Epithelial cell of proximal tubule (primary cell): Measurements from ENCODE around the gene CAPN15. TPM values are rescaled to one million over a fixed set of nuclear protein-coding genes. Genes with fewer than 3 reads are reported as not detected.
"Not testable (repeated sequence)": the region's sequence is repeated elsewhere in the genome, so short reads cannot be mapped to it uniquely, and the experiment has no call there.

ENCODE experiments used
- DNase-seq: peaks from one replicate; pipeline ENCODE4 v3.0.0-alpha.2; 2011; ENCODE audit warnings: low read depth
- H3K4me3 ChIP-seq: 2 replicates; pipeline ENCODE4 v1.5.1; 2011; ENCODE audit warnings: low read depth, mild to moderate bottlenecking, low read length
- CTCF ChIP-seq: conservative IDR thresholded peaks from 2 replicates; pipeline ENCODE4 v1.5.1; 2012; ENCODE audit warnings: low read depth, mild to moderate bottlenecking, low read length
- total RNA-seq: library from RNA; depleted of rRNA; stranded (reverse); fragments of >200 nt; gene quantifications from 2 replicates; pipeline ENCODE4 v1.2.3, GENCODE V29; 2015

Gene CAPN15
- total RNA-seq, result 54.4 and 75.1 TPM in 2 replicates

- no peak for TF ChIP-seq CTCF
- H3K4me3 ChIP-seq, result peak within 1 kb of the TSS; percentile 73
- no peak for DNase-seq
These were observed at the start of gene CAPN15 for GRCh38 chr16:527015-527903. Gene CAPN15 (plus strand): TSS chr16:527712. CDS start chr16:546839, 19,127 bp downstream.

- H3K4me3 ChIP-seq, result not testable (repeated sequence)
These were observed 49.2 kb upstream of the CAPN15 start for GRCh38 chr16:478287-478686.

GRCh38 chr16:482468-483185, 44.9 kb upstream of the CAPN15 start:
- DNase-seq, result no peak
- H3K4me3 ChIP-seq, result no peak overlapping the region
- TF ChIP-seq CTCF, result no peak

More at GRCh38 chr16:478287-478686, 49.2 kb upstream of the CAPN15 start:
- DNase-seq, result not testable (repeated sequence)

GRCh38 chr16:483341-484075, 44.0 kb upstream of the CAPN15 start:
- no peak overlapping the region for H3K4me3 ChIP-seq
- no peak for DNase-seq
- TF ChIP-seq CTCF, result no peak

- no peak for DNase-seq
- no peak overlapping the region for H3K4me3 ChIP-seq
- TF ChIP-seq CTCF, result no peak
These were observed 37.9 kb upstream of the CAPN15 start for GRCh38 chr16:489606-490005.

GRCh38 chr16:490768-491167, 36.7 kb upstream of the CAPN15 start:
- no peak overlapping the region for H3K4me3 ChIP-seq
- TF ChIP-seq CTCF, result no peak
- no peak for DNase-seq
